Neural progenitor cell (in vitro differentiated cells): ENCODE results near the gene RHBDD1.

ENCODE experiments used
- CTCF ChIP-seq: fragments of 200-600 bp; sonication (generic); IDR thresholded peaks from 2 replicates; pipeline ENCODE4 v1.5.1; 2017; ENCODE audit warnings: antibody characterized with exemption, mild to moderate bottlenecking
- EZH2 ChIP-seq: fragments of 200-600 bp; sonication (generic); IDR thresholded peaks from 2 replicates; pipeline ENCODE4 v1.6.1; 2017; ENCODE audit warnings: antibody characterized with exemption, mild to moderate bottlenecking, moderate library complexity
- EZH2phosphoT487 ChIP-seq: fragments of 200-600 bp; sonication (generic); IDR thresholded peaks from 2 replicates; pipeline ENCODE4 v1.6.1; 2017; ENCODE audit warnings: antibody characterized with exemption

GRCh38 chr2:227030789-227031188, 194.9 kb downstream of the RHBDD1 start:
- TF ChIP-seq EZH2phosphoT487 (no peak), CTCF (no peak), EZH2 (no peak)
